ENCODE measurements around the gene ITGAV. TPM values are rescaled to one million over a fixed set of nuclear protein-coding genes. Genes with fewer than 3 reads are reported as not detected.

ITGAV gene
- total RNA-seq, 2 donors from 2014 or later = 11.2 to 11.8 TPM

- Mint-ChIP-seq H3K27me3 (ENCODE audit: low read depth) (peaks cover 11% of the 10 kb centered on the region), H3K36me3 (ENCODE audit: insufficient read depth in 2 of 2) (peaks cover 2% of the 10 kb centered on the region in 2 donors), H3K4me1 (ENCODE audit: low read depth) (peaks cover 34% of the 10 kb centered on the region), H3K9me3 (no peaks in the 10 kb centered on the region), H3K27ac (no peak overlapping the region), H3K4me3 (no peak overlapping the region)
- DNase-seq = no peak
- no peak for ATAC-seq (replicated peaks in 1 of 2)
Measured at GRCh38 chr2:186588421-186588820, 1.4 kb upstream of the ITGAV start.

DNA sequence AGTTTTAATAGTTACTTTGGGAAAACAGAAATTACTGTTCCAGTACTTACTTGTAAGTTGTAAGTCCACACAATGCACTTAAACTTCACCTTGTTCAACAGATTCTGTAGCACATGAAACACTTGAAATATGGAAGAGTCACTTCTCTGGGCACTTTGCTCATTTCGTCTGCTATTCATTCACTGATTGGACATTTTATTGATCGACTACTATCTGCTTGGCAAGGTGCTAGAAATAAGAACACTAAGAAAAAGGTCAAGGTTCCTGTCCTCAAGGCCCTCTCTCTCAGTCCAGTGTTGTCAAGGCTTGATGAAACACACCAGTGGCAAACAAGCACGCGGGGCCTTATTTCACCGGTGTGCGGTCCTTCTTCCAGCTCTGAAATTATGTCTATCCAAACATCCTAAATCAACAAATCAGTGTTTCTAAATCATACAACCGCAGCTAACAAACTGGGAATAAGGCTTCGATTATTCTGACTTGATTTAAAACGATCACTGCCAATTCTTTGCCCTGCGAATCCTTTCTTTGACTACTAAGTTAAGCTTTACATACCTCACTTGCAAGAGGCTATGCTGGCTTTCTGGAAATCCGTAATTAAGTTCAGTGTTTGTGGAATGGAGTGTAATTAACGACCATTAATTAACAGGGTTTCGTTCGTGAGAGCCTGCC, 780 bp upstream of the ITGAV start:
- Mint-ChIP-seq H3K9me3 (no peaks in the 10 kb centered on the region), H3K4me1 (ENCODE audit: low read depth) (peaks cover 37% of the 10 kb centered on the region)
- no peak for DNase-seq

DNA sequence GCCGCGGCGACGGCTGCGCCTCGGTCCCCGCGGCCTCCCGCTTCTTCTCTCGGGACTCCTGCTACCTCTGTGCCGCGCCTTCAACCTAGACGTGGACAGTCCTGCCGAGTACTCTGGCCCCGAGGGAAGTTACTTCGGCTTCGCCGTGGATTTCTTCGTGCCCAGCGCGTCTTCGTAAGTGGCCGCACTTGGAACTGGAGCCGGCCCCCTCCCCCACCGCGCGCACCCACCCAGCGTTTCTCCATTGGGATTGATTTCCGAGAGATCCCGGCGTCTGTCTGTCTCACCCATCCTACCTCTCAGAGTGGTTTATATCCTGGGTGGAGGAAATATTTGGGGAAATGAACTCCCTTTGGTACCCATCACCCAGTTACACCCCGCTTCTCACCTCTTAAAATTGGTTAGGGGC, 498 bp downstream of the ITGAV start:
- Mint-ChIP-seq H3K4me3 (peak overlapping the region; percentile 88 to 90), H3K27me3 (ENCODE audit: low read depth) (peaks cover 4% of the 10 kb centered on the region), H3K36me3 (ENCODE audit: insufficient read depth in 2 of 2) (peaks cover 2% of the 10 kb centered on the region in 2 donors), H3K9me3 (no peaks in the 10 kb centered on the region), H3K27ac (no peak overlapping the region), H3K4me1 (ENCODE audit: low read depth) (peaks cover 42% of the 10 kb centered on the region)
- no peak for ATAC-seq (replicated peaks in 1 of 2)
- DNase-seq = no peak

More for the DNA sequence above, 780 bp upstream of the ITGAV start:
- Mint-ChIP-seq H3K36me3 (ENCODE audit: insufficient read depth in 2 of 2) (peaks cover 2% of the 10 kb centered on the region in 2 donors), H3K4me3 (peak overlapping the region; percentile 88 to 90), H3K27ac (peak overlapping the region; percentile 87), H3K27me3 (ENCODE audit: low read depth) (peaks cover 11% of the 10 kb centered on the region)
- ATAC-seq (replicated peaks in 1 of 2) = no peak

- H3K4me3 Mint-ChIP-seq = peak overlapping the region; percentile 88 to 90
- H3K27me3 Mint-ChIP-seq (ENCODE audit: low read depth) = no peaks in the 10 kb centered on the region
- H3K4me1 Mint-ChIP-seq (ENCODE audit: low read depth) = peaks cover 42% of the 10 kb centered on the region
- peaks cover 2% of the 10 kb centered on the region in 2 donors for H3K36me3 Mint-ChIP-seq (ENCODE audit: insufficient read depth in 2 of 2)
- DNase-seq = peak; percentile 17 to 22
- peak overlapping the region; percentile 78 for H3K27ac Mint-ChIP-seq
- peak; percentile 34 to 53 for ATAC-seq (replicated peaks in 1 of 2)
- H3K9me3 Mint-ChIP-seq = no peaks in the 10 kb centered on the region
Measured at GRCh38 chr2:186590759-186591505, 1.1 kb downstream of the ITGAV start.

DNA sequence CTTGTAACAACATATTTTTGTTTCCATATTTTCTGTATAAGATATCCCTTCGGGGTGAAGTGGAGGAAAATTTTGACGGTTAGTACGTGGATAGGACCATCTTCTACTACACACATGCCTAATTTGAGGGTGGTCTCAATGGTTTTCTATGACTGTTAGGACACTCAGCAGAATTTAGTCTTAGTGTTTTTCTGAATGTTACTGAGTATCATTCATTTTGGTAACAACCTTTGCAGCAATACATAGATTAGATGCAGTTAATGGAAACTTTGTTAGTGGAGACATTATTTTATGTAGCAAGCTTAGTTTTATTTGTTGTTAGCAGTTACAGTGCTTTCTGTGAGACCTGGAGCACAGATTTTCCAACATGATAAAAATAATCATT, 1.6 kb downstream of the ITGAV start:
- H3K4me3 Mint-ChIP-seq = peak overlapping the region; percentile 88 to 90
- peak overlapping the region; percentile 58 for H3K27ac Mint-ChIP-seq
- H3K4me1 Mint-ChIP-seq (ENCODE audit: low read depth) = peaks cover 42% of the 10 kb centered on the region
- H3K27me3 Mint-ChIP-seq (ENCODE audit: low read depth) = no peaks in the 10 kb centered on the region
- ATAC-seq (replicated peaks in 1 of 2) (no peak), DNase-seq (no peak)
- H3K36me3 Mint-ChIP-seq (ENCODE audit: insufficient read depth in 2 of 2) = peaks cover 2% of the 10 kb centered on the region in 2 donors
- H3K9me3 Mint-ChIP-seq = no peaks in the 10 kb centered on the region

- no peaks in the 10 kb centered on the region for H3K9me3 Mint-ChIP-seq
- ATAC-seq (replicated peaks in 1 of 2) = no peak
- H3K27me3 Mint-ChIP-seq (ENCODE audit: low read depth) = no peaks in the 10 kb centered on the region
- peak overlapping the region; percentile 8 to 88 for H3K4me3 Mint-ChIP-seq
- no peak overlapping the region for H3K27ac Mint-ChIP-seq
- peaks cover 2% of the 10 kb centered on the region in 2 donors for H3K36me3 Mint-ChIP-seq (ENCODE audit: insufficient read depth in 2 of 2)
- no peak for DNase-seq
- H3K4me1 Mint-ChIP-seq (ENCODE audit: low read depth) = peaks cover 42% of the 10 kb centered on the region
Measured at GRCh38 chr2:186592137-186592875, 2.5 kb downstream of the ITGAV start.

DNA sequence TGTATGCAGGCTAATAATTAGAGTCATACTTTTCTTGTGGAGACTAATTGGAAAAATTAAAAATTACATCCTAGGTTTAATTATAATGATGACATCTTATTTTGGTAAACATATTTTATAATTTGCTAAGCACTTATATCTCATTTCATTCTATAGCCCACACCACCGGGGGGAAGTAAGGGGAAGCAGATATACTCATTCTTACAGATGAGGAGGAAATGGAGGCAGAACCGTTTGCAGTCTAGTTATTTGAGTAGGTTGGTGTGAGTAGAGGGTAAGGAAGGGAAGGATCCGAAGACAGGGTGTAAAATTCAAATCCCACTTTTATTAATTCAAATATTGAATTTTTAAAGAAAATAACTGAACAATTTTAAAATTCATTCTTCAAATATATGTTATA, 3.7 kb downstream of the ITGAV start:
- H3K27ac Mint-ChIP-seq = no peak overlapping the region
- peaks cover 2% of the 10 kb centered on the region in 2 donors for H3K36me3 Mint-ChIP-seq (ENCODE audit: insufficient read depth in 2 of 2)
- H3K27me3 Mint-ChIP-seq (ENCODE audit: low read depth) = no peaks in the 10 kb centered on the region
- H3K4me3 Mint-ChIP-seq = no peak overlapping the region
- ATAC-seq (replicated peaks in 1 of 2) (no peak), DNase-seq (no peak)
- peaks cover 42% of the 10 kb centered on the region for H3K4me1 Mint-ChIP-seq (ENCODE audit: low read depth)
- no peaks in the 10 kb centered on the region for H3K9me3 Mint-ChIP-seq

GRCh38 chr2:186594001-186594722, 4.3 kb downstream of the ITGAV start:
- Mint-ChIP-seq H3K27me3 (ENCODE audit: low read depth) (no peaks in the 10 kb centered on the region), H3K36me3 (ENCODE audit: insufficient read depth in 2 of 2) (peaks cover 2% of the 10 kb centered on the region in 2 donors), H3K4me3 (no peak overlapping the region), H3K27ac (no peak overlapping the region), H3K9me3 (no peaks in the 10 kb centered on the region), H3K4me1 (ENCODE audit: low read depth) (peaks cover 35% of the 10 kb centered on the region)
- ATAC-seq (replicated peaks in 1 of 2) = no peak
- DNase-seq = no peak

- H3K4me3 Mint-ChIP-seq = no peak overlapping the region
- peaks cover 31% of the 10 kb centered on the region for H3K4me1 Mint-ChIP-seq (ENCODE audit: low read depth)
- H3K27me3 Mint-ChIP-seq (ENCODE audit: low read depth) = no peaks in the 10 kb centered on the region
- ATAC-seq (replicated peaks in 1 of 2) (no peak), DNase-seq (no peak)
- H3K36me3 Mint-ChIP-seq (ENCODE audit: insufficient read depth in 2 of 2) = peaks cover 2% of the 10 kb centered on the region in 2 donors
- H3K9me3 Mint-ChIP-seq = no peaks in the 10 kb centered on the region
- H3K27ac Mint-ChIP-seq = peak overlapping the region; percentile 6
Measured at GRCh38 chr2:186595219-186595618, 5.4 kb downstream of the ITGAV start.

GRCh38 chr2:186599186-186599778, 9.4 kb downstream of the ITGAV start:
- Mint-ChIP-seq H3K36me3 (ENCODE audit: insufficient read depth in 2 of 2) (no peaks in the 10 kb centered on the region), H3K9me3 (no peaks in the 10 kb centered on the region), H3K4me3 (no peak overlapping the region), H3K4me1 (ENCODE audit: low read depth) (peaks cover 4% of the 10 kb centered on the region), H3K27me3 (ENCODE audit: low read depth) (no peaks in the 10 kb centered on the region), H3K27ac (no peak overlapping the region)
- ATAC-seq (replicated peaks in 1 of 2) (no peak), DNase-seq (no peak)

DNA sequence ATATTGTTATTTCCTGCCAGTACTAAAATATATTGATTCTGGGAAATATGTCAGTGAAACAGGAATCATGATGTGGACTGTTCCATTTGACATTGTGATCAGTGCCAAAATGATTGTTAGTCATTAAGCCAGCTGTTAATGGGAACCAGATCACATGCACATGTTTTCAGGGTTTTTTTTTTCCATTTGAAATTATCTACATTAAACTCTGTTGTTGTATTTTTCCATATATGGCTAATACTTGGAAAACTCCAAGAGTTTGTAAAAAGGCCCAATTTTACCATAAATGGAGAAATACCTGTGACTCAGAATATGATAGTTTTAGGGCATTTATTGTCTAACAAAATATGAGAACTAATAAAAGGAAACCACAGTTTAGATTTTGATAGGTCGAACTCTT, 13.4 kb downstream of the ITGAV start:
- H3K4me3 Mint-ChIP-seq = no peak overlapping the region
- H3K9me3 Mint-ChIP-seq = no peaks in the 10 kb centered on the region
- no peaks in the 10 kb centered on the region for H3K4me1 Mint-ChIP-seq (ENCODE audit: low read depth)
- DNase-seq (no peak), ATAC-seq (replicated peaks in 1 of 2) (no peak)
- H3K36me3 Mint-ChIP-seq (ENCODE audit: insufficient read depth in 2 of 2) = no peaks in the 10 kb centered on the region
- H3K27me3 Mint-ChIP-seq (ENCODE audit: low read depth) = no peaks in the 10 kb centered on the region
- no peak overlapping the region for H3K27ac Mint-ChIP-seq

DNA sequence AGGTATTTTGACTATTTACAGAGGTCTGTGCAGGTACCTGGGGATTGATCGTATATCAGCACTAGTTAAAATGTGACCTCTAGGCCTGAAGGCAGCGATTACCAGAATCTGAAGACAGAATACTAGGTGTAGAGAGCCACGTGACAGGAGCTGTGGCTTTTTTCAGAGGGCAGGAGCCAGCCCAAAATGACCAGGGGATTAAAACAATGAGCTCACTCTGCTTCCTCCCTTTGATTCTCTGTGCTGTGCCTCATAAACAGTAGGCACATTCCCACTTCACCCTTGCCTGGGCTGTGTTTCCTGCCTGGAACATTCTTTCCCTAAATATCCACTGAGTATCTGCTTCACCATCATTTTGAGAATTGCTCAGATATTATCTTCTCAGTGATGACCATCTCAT, 15.2 kb downstream of the ITGAV start:
- no peaks in the 10 kb centered on the region for H3K36me3 Mint-ChIP-seq (ENCODE audit: insufficient read depth in 2 of 2)
- H3K4me3 Mint-ChIP-seq = no peak overlapping the region
- no peaks in the 10 kb centered on the region for H3K9me3 Mint-ChIP-seq
- ATAC-seq (replicated peaks in 1 of 2) (no peak), DNase-seq (no peak)
- no peaks in the 10 kb centered on the region for H3K4me1 Mint-ChIP-seq (ENCODE audit: low read depth)
- H3K27me3 Mint-ChIP-seq (ENCODE audit: low read depth) = no peaks in the 10 kb centered on the region
- no peak overlapping the region for H3K27ac Mint-ChIP-seq
